Epithelial cell of prostate (primary cell): ENCODE data around the gene SLCO2A1.

Experiments
- DNase-seq: peaks from one replicate; pipeline ENCODE4 v3.0.0-alpha.2; 2011; ENCODE audit warnings: low read depth, low spot score
- H3K27ac ChIP-seq: fragments of 450-650 bp; 2 replicates; pipeline ENCODE4 v1.5.1; 2017; ENCODE audit warnings: mild to moderate bottlenecking

The SLCO2A1 gene

GRCh38 chr3:133890972-133891644, 138.6 kb downstream of the SLCO2A1 start:
- DNase-seq = no peak

DNA sequence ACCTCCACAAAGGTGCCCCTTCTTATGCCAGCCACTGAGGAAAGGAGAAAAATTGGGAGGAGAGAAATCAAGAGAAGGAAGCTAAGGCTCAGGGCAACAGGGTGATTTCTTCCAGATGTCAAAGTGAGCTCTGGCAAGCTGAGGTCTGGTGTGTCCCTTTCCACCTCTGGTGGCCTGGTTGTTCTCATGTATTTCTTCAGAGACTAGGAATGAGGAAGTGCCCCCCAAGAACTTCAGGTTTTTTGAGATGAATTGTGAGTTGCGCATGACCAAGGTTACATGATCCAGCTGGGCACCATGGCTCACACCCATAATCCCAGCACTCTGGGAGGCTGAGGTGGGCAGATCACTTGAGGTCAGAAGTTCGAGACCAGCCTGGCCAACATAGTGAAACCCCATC, 139.7 kb downstream of the SLCO2A1 start:
- no peak for DNase-seq
- H3K27ac ChIP-seq = no peak overlapping the region

More at GRCh38 chr3:133890972-133891644, 138.6 kb downstream of the SLCO2A1 start:
- no peak overlapping the region for H3K27ac ChIP-seq

GRCh38 chr3:133888726-133889340, 140.9 kb downstream of the SLCO2A1 start:
- no peak overlapping the region for H3K27ac ChIP-seq
- no peak for DNase-seq

DNA sequence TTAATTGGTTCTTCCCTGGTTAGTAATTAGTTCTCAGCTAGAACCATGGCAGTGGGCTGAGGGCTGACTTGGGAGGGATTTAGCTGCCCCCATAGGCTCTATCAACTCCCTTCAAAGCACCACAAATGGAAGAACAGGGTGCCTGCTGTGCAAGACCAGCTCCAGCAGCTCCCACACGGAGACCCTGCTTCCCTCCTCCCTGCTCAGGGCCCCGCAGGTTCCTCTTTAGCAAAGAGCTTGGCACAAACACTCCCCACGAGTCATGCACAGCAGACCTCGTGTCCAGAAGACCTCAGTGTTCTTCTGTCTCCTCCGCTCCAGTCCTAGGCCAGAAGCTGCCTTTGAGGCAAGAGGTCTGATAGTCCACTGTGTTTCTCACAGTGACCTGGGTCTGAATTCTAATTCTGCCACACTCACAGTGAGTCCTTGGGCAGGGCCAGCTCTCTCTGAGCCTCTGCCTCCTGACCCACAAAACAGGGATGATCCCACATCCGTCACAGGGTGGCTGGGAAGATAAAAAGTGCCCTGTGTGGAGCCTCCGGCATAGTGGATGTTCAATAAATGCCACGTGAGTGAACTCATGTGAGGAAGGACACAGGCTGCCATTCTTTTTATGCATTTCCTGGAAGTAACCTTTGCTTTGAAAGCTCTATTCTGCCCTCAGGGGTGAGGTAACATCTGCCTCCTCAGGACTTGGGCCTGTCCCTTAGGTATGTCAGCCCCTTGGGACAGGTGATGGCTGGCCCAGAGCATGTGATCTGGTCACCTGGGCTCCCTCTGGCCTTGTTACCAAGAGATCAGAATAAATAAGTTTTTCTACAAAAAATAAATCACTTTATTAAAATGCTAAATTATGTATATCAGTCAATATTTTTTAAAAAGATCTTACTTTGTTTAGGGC, 141.7 kb downstream of the SLCO2A1 start:
- H3K27ac ChIP-seq = no peak overlapping the region
- DNase-seq = no peak

DNA sequence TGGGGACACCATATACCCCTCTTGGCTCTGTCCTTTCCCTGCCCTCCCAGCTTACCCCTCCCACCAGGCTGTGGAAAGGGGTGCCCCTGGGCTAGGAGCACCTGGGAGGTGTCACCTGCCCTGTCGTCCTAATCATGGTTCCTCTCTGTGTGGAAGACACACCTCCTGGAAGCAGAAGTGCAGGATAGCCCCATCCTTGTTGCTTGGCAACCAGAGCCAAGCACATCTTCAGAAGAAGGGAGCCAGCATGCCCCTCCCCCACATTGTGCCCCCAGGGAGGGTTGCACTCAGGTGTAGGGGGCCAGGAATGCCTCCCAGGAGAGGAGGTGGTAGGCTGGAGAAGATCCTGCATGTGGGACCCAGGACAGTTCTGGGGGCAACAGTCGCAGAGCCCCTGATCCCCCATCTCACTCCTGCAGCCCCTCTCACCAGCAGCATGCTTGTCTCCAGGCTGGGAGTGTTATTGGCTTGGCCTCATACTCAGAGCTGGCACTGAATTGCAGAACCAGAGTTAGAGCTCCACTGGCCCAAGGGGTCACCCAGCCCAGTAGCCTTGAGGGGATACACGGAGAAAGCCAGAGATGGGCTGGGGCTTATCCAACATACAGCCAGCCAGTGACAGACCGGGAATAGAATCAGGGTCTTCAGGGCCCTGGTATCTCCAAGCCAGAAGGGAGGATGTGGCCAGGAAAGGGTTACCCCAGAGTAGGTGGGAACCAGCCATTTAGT, 142.5 kb downstream of the SLCO2A1 start:
- H3K27ac ChIP-seq = no peak overlapping the region
- no peak for DNase-seq

DNA sequence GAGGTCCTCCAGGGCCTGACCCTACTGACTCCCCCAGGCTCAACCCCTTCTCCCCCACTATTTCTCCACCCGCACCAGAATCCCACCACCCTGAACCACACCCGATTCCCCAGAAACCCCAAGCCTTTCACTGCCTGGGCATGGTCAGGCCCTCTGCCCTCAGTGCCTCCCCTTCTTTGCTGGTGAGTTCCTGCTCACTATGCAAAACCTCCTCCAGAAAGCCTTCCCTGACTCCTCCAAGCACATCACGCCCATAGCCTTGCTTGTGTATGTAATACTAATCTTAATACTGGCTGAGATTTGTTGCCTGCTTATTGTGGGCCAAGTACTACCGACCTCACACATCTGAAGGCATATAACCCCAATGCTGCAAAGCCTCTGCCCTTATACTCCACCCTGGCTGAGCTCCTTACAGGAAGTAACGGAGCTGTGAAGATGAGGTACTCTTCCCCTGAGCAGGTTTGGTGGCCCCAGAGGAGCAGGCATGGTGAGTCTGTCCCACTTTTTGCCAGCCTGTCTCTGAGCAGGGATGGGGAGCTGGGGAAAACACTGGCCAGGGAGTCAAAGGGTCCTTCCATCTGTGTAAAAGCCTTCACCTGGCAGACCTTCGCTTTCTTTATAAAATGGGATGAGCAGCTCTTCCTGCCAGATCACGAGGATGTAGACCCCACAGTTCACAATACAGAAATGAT, 143.5 kb downstream of the SLCO2A1 start:
- DNase-seq = no peak
- H3K27ac ChIP-seq = no peak overlapping the region

GRCh38 chr3:133884887-133885711, 144.6 kb downstream of the SLCO2A1 start:
- H3K27ac ChIP-seq = no peak overlapping the region
- DNase-seq = no peak

DNA sequence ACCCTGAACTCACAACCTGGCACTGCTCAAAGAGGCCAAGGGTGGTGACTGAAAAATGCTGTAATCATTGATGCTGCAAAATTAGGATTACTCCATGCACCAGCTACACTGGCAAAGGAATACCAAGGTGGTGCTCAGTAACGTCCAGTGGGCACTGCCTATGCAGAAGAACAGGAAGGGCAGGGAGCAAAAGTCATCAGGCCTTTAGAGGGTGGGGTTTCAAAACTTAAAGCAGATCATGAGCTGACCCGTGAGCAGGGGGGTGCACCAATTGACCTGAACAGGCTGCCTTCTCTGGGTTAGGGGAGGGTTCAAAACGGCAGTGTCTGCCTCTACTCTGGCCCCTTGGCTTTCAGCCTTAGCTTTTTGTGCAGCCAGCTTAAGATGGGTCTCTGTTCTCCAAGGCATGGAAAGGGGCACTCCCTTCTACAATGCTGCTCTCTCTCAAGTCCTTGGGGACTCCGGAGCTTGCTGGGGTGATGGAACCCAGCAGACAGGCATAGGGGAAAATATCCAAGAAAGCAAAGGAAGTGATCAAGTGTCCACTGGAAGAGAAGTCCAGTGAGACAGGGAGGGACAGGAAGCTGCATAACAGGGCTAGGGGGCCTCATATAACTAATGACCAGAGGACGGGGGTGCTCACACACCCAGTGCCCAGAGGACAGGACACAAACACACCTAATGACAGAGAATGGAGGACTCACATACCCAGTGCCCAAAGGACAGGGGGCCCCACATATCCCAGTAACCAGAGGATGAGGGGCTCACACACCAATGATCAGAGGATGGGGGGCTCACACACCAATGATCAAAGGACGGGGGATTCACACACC, 145.5 kb downstream of the SLCO2A1 start:
- no peak for DNase-seq
- no peak overlapping the region for H3K27ac ChIP-seq

GRCh38 chr3:133883641-133884040, 146.1 kb downstream of the SLCO2A1 start:
- no peak for DNase-seq

GRCh38 chr3:133882986-133883586, 146.6 kb downstream of the SLCO2A1 start:
- no peak overlapping the region for H3K27ac ChIP-seq
- DNase-seq = no peak

More at GRCh38 chr3:133883641-133884040, 146.1 kb downstream of the SLCO2A1 start:
- H3K27ac ChIP-seq = no peak overlapping the region

- no peak for DNase-seq
These were observed 147.5 kb downstream of the SLCO2A1 start for GRCh38 chr3:133881939-133882825.

DNA sequence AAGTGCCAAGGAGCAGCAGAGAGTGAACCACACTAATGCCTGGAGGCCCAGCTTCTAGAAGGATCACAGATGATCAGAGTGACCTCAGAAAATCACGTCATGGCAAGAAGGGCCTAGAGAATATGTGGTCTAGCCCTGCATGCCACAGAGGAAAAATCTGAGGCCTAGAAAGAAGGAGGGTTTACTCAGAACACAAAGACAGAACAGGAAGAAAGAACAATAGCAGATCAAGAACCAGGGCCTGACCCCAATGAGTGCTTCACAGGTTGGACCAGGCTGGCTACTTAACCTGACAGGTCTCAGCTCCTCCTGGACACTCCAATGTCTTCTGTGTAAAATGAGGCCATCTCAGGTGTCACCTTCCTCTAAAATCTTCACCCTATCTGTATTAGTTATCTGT, 148.2 kb downstream of the SLCO2A1 start:
- H3K27ac ChIP-seq = no peak overlapping the region

More at GRCh38 chr3:133881939-133882825, 147.5 kb downstream of the SLCO2A1 start:
- H3K27ac ChIP-seq = no peak overlapping the region

GRCh38 chr3:133880886-133881455, 148.8 kb downstream of the SLCO2A1 start:
- no peak for DNase-seq
- no peak overlapping the region for H3K27ac ChIP-seq

More for the DNA sequence above, 148.2 kb downstream of the SLCO2A1 start:
- no peak for DNase-seq

DNA sequence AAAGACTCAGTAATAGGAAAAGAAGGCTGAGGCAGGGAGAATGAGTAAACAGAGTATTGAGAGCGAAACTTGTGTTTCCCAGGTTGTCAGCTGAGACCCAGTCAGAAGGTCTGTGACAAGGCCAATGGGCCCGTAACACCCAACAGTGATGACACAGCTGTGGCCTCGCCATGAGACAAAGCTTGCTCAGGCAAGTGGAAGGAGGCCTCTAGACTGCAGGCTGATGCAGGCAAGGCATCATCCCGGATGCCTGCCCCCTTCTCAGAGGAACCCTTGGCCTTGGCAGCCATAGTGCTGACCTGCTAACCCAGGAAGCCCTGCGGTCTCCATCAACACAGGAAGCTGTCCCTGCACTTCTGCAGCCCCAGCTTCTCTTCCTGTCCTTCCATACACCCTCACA, 149.4 kb downstream of the SLCO2A1 start:
- DNase-seq = no peak
- no peak overlapping the region for H3K27ac ChIP-seq

GRCh38 chr3:133878518-133878917, 151.2 kb downstream of the SLCO2A1 start:
- DNase-seq = no peak
- no peak overlapping the region for H3K27ac ChIP-seq
